Measurements from ENCODE around the gene RIN2.

Gene RIN2

GRCh38 chr20:19725814-19726525, 32.1 kb upstream of the RIN2 start:
- TF ChIP-seq YY1 (IDR thresholded peaks at IDR 0.05; ENCODE audit: insufficient read depth, insufficient read length), result no peak
- no peak for TF ChIP-seq SUZ12 (IDR thresholded peaks at IDR 0.05; ENCODE audit: extremely low read depth, insufficient read depth, insufficient read length)
- no peak for TF ChIP-seq ZNF274 (IDR thresholded peaks at IDR 0.05; ENCODE audit: low read depth, low read length)
- H3K36me3 ChIP-seq (ENCODE audit: insufficient read depth, insufficient read length, low read length), result no peaks in the 10 kb centered on the region
- no peak overlapping the region for H3K4me3 ChIP-seq (ENCODE audit: insufficient read length, low read depth)
- H3K4me1 ChIP-seq (ENCODE audit: insufficient read depth, insufficient read length), result no peaks in the 10 kb centered on the region
- H3K27me3 ChIP-seq (ENCODE audit: insufficient read depth, insufficient read length), result no peaks in the 10 kb centered on the region
- no peaks in the 10 kb centered on the region for H3K9me3 ChIP-seq (ENCODE audit: insufficient read depth, low read length)
- H3K9ac ChIP-seq (ENCODE audit: insufficient read length, low read depth), result no peak overlapping the region
- no peak for DNase-seq (ENCODE audit: low read depth, low spot score)

- DNase-seq (ENCODE audit: low read depth, low spot score), result no peak
- Histone ChIP-seq H3K9ac (ENCODE audit: insufficient read length, low read depth) (no peak overlapping the region), H3K9me3 (ENCODE audit: insufficient read depth, low read length) (no peaks in the 10 kb centered on the region), H3K4me1 (ENCODE audit: insufficient read depth, insufficient read length) (no peaks in the 10 kb centered on the region), H3K27me3 (ENCODE audit: insufficient read depth, insufficient read length) (no peaks in the 10 kb centered on the region), H3K36me3 (ENCODE audit: insufficient read depth, insufficient read length, low read length) (no peaks in the 10 kb centered on the region), H3K4me3 (ENCODE audit: insufficient read length, low read depth) (no peak overlapping the region)
- no peak for TF ChIP-seq SUZ12 (IDR thresholded peaks at IDR 0.05; ENCODE audit: extremely low read depth, insufficient read depth, insufficient read length)
- TF ChIP-seq ZNF274 (IDR thresholded peaks at IDR 0.05; ENCODE audit: low read depth, low read length), result no peak
- no peak for TF ChIP-seq YY1 (IDR thresholded peaks at IDR 0.05; ENCODE audit: insufficient read depth, insufficient read length)
Observed at GRCh38 chr20:19727251-19727847, 30.7 kb upstream of the RIN2 start.

GRCh38 chr20:19729672-19730071, 28.4 kb upstream of the RIN2 start:
- Histone ChIP-seq H3K9ac (ENCODE audit: insufficient read length, low read depth) (no peak overlapping the region), H3K9me3 (ENCODE audit: insufficient read depth, low read length) (no peaks in the 10 kb centered on the region), H3K4me3 (ENCODE audit: insufficient read length, low read depth) (no peak overlapping the region), H3K4me1 (ENCODE audit: insufficient read depth, insufficient read length) (no peaks in the 10 kb centered on the region), H3K27me3 (ENCODE audit: insufficient read depth, insufficient read length) (no peaks in the 10 kb centered on the region), H3K36me3 (ENCODE audit: insufficient read depth, insufficient read length, low read length) (no peaks in the 10 kb centered on the region)
- DNase-seq (ENCODE audit: low read depth, low spot score), result no peak
- TF ChIP-seq SUZ12 (IDR thresholded peaks at IDR 0.05; ENCODE audit: extremely low read depth, insufficient read depth, insufficient read length) (no peak), YY1 (IDR thresholded peaks at IDR 0.05; ENCODE audit: insufficient read depth, insufficient read length) (no peak), ZNF274 (IDR thresholded peaks at IDR 0.05; ENCODE audit: low read depth, low read length) (no peak)

GRCh38 chr20:19730706-19731105, 27.4 kb upstream of the RIN2 start:
- no peak for DNase-seq (ENCODE audit: low read depth, low spot score)
- TF ChIP-seq ZNF274 (IDR thresholded peaks at IDR 0.05; ENCODE audit: low read depth, low read length) (no peak), SUZ12 (IDR thresholded peaks at IDR 0.05; ENCODE audit: extremely low read depth, insufficient read depth, insufficient read length) (no peak), YY1 (IDR thresholded peaks at IDR 0.05; ENCODE audit: insufficient read depth, insufficient read length) (no peak)
- H3K36me3 ChIP-seq (ENCODE audit: insufficient read depth, insufficient read length, low read length), result no peaks in the 10 kb centered on the region
- no peaks in the 10 kb centered on the region for H3K4me1 ChIP-seq (ENCODE audit: insufficient read depth, insufficient read length)
- H3K9ac ChIP-seq (ENCODE audit: insufficient read length, low read depth), result no peak overlapping the region
- no peak overlapping the region for H3K4me3 ChIP-seq (ENCODE audit: insufficient read length, low read depth)
- no peaks in the 10 kb centered on the region for H3K27me3 ChIP-seq (ENCODE audit: insufficient read depth, insufficient read length)
- no peaks in the 10 kb centered on the region for H3K9me3 ChIP-seq (ENCODE audit: insufficient read depth, low read length)

- no peak overlapping the region for H3K9ac ChIP-seq (ENCODE audit: insufficient read length, low read depth)
- H3K27me3 ChIP-seq (ENCODE audit: insufficient read depth, insufficient read length), result no peaks in the 10 kb centered on the region
- H3K4me3 ChIP-seq (ENCODE audit: insufficient read length, low read depth), result no peak overlapping the region
- TF ChIP-seq SUZ12 (IDR thresholded peaks at IDR 0.05; ENCODE audit: extremely low read depth, insufficient read depth, insufficient read length), result no peak
- TF ChIP-seq ZNF274 (IDR thresholded peaks at IDR 0.05; ENCODE audit: low read depth, low read length), result no peak
- no peak for TF ChIP-seq YY1 (IDR thresholded peaks at IDR 0.05; ENCODE audit: insufficient read depth, insufficient read length)
- no peaks in the 10 kb centered on the region for H3K4me1 ChIP-seq (ENCODE audit: insufficient read depth, insufficient read length)
- no peaks in the 10 kb centered on the region for H3K9me3 ChIP-seq (ENCODE audit: insufficient read depth, low read length)
- DNase-seq (ENCODE audit: low read depth, low spot score), result no peak
- H3K36me3 ChIP-seq (ENCODE audit: insufficient read depth, insufficient read length, low read length), result no peaks in the 10 kb centered on the region
Observed at GRCh38 chr20:19734811-19735210, 23.2 kb upstream of the RIN2 start.

- Histone ChIP-seq H3K9ac (ENCODE audit: insufficient read length, low read depth) (no peak overlapping the region), H3K4me1 (ENCODE audit: insufficient read depth, insufficient read length) (no peaks in the 10 kb centered on the region), H3K27me3 (ENCODE audit: insufficient read depth, insufficient read length) (no peaks in the 10 kb centered on the region), H3K9me3 (ENCODE audit: insufficient read depth, low read length) (no peaks in the 10 kb centered on the region), H3K4me3 (ENCODE audit: insufficient read length, low read depth) (no peak overlapping the region), H3K36me3 (ENCODE audit: insufficient read depth, insufficient read length, low read length) (no peaks in the 10 kb centered on the region)
- TF ChIP-seq SUZ12 (IDR thresholded peaks at IDR 0.05; ENCODE audit: extremely low read depth, insufficient read depth, insufficient read length) (no peak), YY1 (IDR thresholded peaks at IDR 0.05; ENCODE audit: insufficient read depth, insufficient read length) (no peak), ZNF274 (IDR thresholded peaks at IDR 0.05; ENCODE audit: low read depth, low read length) (no peak)
- DNase-seq (ENCODE audit: low read depth, low spot score), result no peak
Observed at GRCh38 chr20:19735446-19735845, 22.6 kb upstream of the RIN2 start.

- H3K36me3 ChIP-seq (ENCODE audit: insufficient read depth, insufficient read length, low read length), result no peaks in the 10 kb centered on the region
- TF ChIP-seq ZNF274 (IDR thresholded peaks at IDR 0.05; ENCODE audit: low read depth, low read length) (no peak), YY1 (IDR thresholded peaks at IDR 0.05; ENCODE audit: insufficient read depth, insufficient read length) (no peak), SUZ12 (IDR thresholded peaks at IDR 0.05; ENCODE audit: extremely low read depth, insufficient read depth, insufficient read length) (no peak)
- no peaks in the 10 kb centered on the region for H3K9me3 ChIP-seq (ENCODE audit: insufficient read depth, low read length)
- DNase-seq (ENCODE audit: low read depth, low spot score), result no peak
- H3K9ac ChIP-seq (ENCODE audit: insufficient read length, low read depth), result no peak overlapping the region
- no peaks in the 10 kb centered on the region for H3K27me3 ChIP-seq (ENCODE audit: insufficient read depth, insufficient read length)
- no peaks in the 10 kb centered on the region for H3K4me1 ChIP-seq (ENCODE audit: insufficient read depth, insufficient read length)
- H3K4me3 ChIP-seq (ENCODE audit: insufficient read length, low read depth), result no peak overlapping the region
Observed at GRCh38 chr20:19737025-19737424, 21.0 kb upstream of the RIN2 start.
